ENCODE results near the gene ARVCF. TPM values are rescaled to one million over a fixed set of nuclear protein-coding genes. Genes with fewer than 3 reads are reported as not detected.
"Not testable (repeated sequence)": the region's sequence is repeated elsewhere in the genome, so short reads cannot be mapped to it uniquely, and the experiment has no call there.

ARVCF gene
- total and polyA plus RNA-seq, 5 donors = 11.1 to 27.4 (median 20.0) TPM

- Histone ChIP-seq H3K9me3 (ENCODE audit: control insufficient read depth, low read length) (no peaks in the 10 kb centered on the region), H3K27me3 (ENCODE audit: control insufficient read depth, insufficient read depth) (no peaks in the 10 kb centered on the region), H3K27ac (ENCODE audit: low read length) (no peak overlapping the region), H3K4me3 (ENCODE audit: low read length) (no peak overlapping the region), H3K4me1 (ENCODE audit: control insufficient read depth, insufficient read depth, low read length) (peaks cover 2% of the 10 kb centered on the region)
- 97% methylated on average over 8 of the region's 8 CpGs for WGBS
- intact Hi-C loops (cut with DNase I) = no loop called here
- ATAC-seq = no peak
- peak in 1 of 3 donors; percentile 9 for DNase-seq
Observed at GRCh38 chr22:19931514-19931913, 85.1 kb downstream of the ARVCF start.

GRCh38 chr22:19930551-19931486 lies 85.8 kb downstream of the ARVCF start:
- 90% methylated on average over 21 of the region's 21 CpGs for WGBS
- DNase-seq = peak in 1 of 3 donors; percentile 27
- H3K4me1 ChIP-seq (ENCODE audit: control insufficient read depth, insufficient read depth, low read length) = peaks cover 2% of the 10 kb centered on the region
- no peak overlapping the region for H3K4me3 ChIP-seq (ENCODE audit: low read length)
- no peak for ATAC-seq
- intact Hi-C loops (cut with DNase I) = no loop called here
- H3K27me3 ChIP-seq (ENCODE audit: control insufficient read depth, insufficient read depth) = no peaks in the 10 kb centered on the region
- no peaks in the 10 kb centered on the region for H3K9me3 ChIP-seq (ENCODE audit: control insufficient read depth, low read length)
- H3K27ac ChIP-seq (ENCODE audit: low read length) = no peak overlapping the region

- Histone ChIP-seq H3K27me3 (ENCODE audit: control insufficient read depth, insufficient read depth) (no peaks in the 10 kb centered on the region), H3K9me3 (ENCODE audit: control insufficient read depth, low read length) (no peaks in the 10 kb centered on the region), H3K27ac (ENCODE audit: low read length) (no peak overlapping the region), H3K4me3 (ENCODE audit: low read length) (no peak overlapping the region), H3K4me1 (ENCODE audit: control insufficient read depth, insufficient read depth, low read length) (peaks cover 2% of the 10 kb centered on the region)
- 94% methylated on average over 21 of the region's 21 CpGs for WGBS
- intact Hi-C loops (cut with DNase I) = no loop called here
- ATAC-seq (no peak), DNase-seq (peak in 1 of 3 donors; percentile 16)
Observed at GRCh38 chr22:19929586-19930550, 86.8 kb downstream of the ARVCF start.

GRCh38 chr22:19928207-19928606 lies 88.4 kb downstream of the ARVCF start:
- ATAC-seq (no peak), DNase-seq (no peak)
- Histone ChIP-seq H3K27me3 (ENCODE audit: control insufficient read depth, insufficient read depth) (no peaks in the 10 kb centered on the region), H3K9me3 (ENCODE audit: control insufficient read depth, low read length) (no peaks in the 10 kb centered on the region), H3K27ac (ENCODE audit: low read length) (no peak overlapping the region), H3K4me1 (ENCODE audit: control insufficient read depth, insufficient read depth, low read length) (no peaks in the 10 kb centered on the region), H3K4me3 (ENCODE audit: low read length) (no peak overlapping the region)
- WGBS = 92% methylated on average over 11 of the region's 11 CpGs
- intact Hi-C loops (cut with DNase I) = no loop called here

GRCh38 chr22:19927696-19928095 lies 88.9 kb downstream of the ARVCF start:
- DNase-seq (peak in 1 of 3 donors; percentile 4), ATAC-seq (no peak)
- H3K4me1 ChIP-seq (ENCODE audit: control insufficient read depth, insufficient read depth, low read length) = no peaks in the 10 kb centered on the region
- intact Hi-C loops (cut with DNase I) = no loop called here
- no peaks in the 10 kb centered on the region for H3K27me3 ChIP-seq (ENCODE audit: control insufficient read depth, insufficient read depth)
- no peak overlapping the region for H3K27ac ChIP-seq (ENCODE audit: low read length)
- H3K9me3 ChIP-seq (ENCODE audit: control insufficient read depth, low read length) = no peaks in the 10 kb centered on the region
- no peak overlapping the region for H3K4me3 ChIP-seq (ENCODE audit: low read length)
- 86% methylated on average over 7 of the region's 7 CpGs for WGBS

- ATAC-seq; H3K27me3 ChIP-seq (ENCODE audit: control insufficient read depth, insufficient read depth); H3K4me3 ChIP-seq (ENCODE audit: low read length); H3K9me3 ChIP-seq (ENCODE audit: control insufficient read depth, low read length); H3K4me1 ChIP-seq (ENCODE audit: control insufficient read depth, insufficient read depth, low read length); H3K27ac ChIP-seq (ENCODE audit: low read length); DNase-seq; intact Hi-C loops (cut with DNase I): not testable (repeated sequence)
- WGBS = 96% methylated on average over 11 of the region's 11 CpGs
Observed at GRCh38 chr22:19926028-19926427, 90.6 kb downstream of the ARVCF start.

- H3K9me3 ChIP-seq (ENCODE audit: control insufficient read depth, low read length) = no peaks in the 10 kb centered on the region
- no peaks in the 10 kb centered on the region for H3K4me1 ChIP-seq (ENCODE audit: control insufficient read depth, insufficient read depth, low read length)
- H3K4me3 ChIP-seq (ENCODE audit: low read length) = no peak overlapping the region
- H3K27ac ChIP-seq (ENCODE audit: low read length) = no peak overlapping the region
- ATAC-seq (no peak), DNase-seq (no peak)
- WGBS = 93% methylated on average over 12 of the region's 12 CpGs
- intact Hi-C loops (cut with DNase I) = no loop called here
- no peaks in the 10 kb centered on the region for H3K27me3 ChIP-seq (ENCODE audit: control insufficient read depth, insufficient read depth)
Observed at GRCh38 chr22:19923914-19924513, 92.6 kb downstream of the ARVCF start.

- 76% methylated on average over 3 of the region's 3 CpGs for whole genome bisulfite sequencing
- no peak for ATAC-seq
- H3K9me3 ChIP-seq (ENCODE audit: control insufficient read depth, low read length) = no peaks in the 10 kb centered on the region
- H3K27ac ChIP-seq (ENCODE audit: low read length) = no peak overlapping the region
- H3K4me1 ChIP-seq (ENCODE audit: control insufficient read depth, insufficient read depth, low read length) = no peaks in the 10 kb centered on the region
- no peak for DNase-seq
- intact Hi-C loops (cut with DNase I) = no loop called here
- no peaks in the 10 kb centered on the region for H3K27me3 ChIP-seq (ENCODE audit: control insufficient read depth, insufficient read depth)
- no peak overlapping the region for H3K4me3 ChIP-seq (ENCODE audit: low read length)
Observed at GRCh38 chr22:19921544-19922081, 95.0 kb downstream of the ARVCF start.
